ENCODE measurements around the gene CPE. TPM values are rescaled to one million over a fixed set of nuclear protein-coding genes. Genes with fewer than 3 reads are reported as not detected.
"Not testable (repeated sequence)": the region's sequence is repeated elsewhere in the genome, so short reads cannot be mapped to it uniquely, and the experiment has no call there.

Gene CPE
- total RNA-seq, 1 experiment from 2014 or later: not detected

DNA sequence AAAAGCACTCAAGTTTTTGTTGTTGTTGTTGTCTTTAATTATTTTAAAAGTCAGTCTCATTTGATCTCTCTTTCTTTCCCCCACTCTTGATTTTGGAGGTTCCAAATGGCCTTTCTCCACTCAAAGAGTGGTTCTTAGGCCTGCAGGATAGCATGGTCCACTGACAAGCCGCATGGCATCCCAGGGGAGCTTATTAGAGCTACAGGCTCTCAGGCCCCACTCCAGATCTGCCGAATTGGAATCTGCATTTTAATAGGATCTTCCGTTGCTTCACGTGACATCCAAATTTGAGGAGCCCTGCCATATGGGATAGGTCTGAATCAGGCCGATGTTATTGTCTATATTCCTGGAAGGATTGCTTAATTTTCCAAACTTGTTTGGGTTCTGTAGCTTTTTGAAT lies 72.1 kb downstream of the CPE start:
- no peak overlapping the region for H3K27ac ChIP-seq
- H3K4me1 ChIP-seq: no peaks in the 10 kb centered on the region
- H3K4me3 ChIP-seq: no peak overlapping the region
- no peaks in the 10 kb centered on the region for H3K27me3 ChIP-seq
- H3K9me3 ChIP-seq (replicated peaks): no peaks in the 10 kb centered on the region
- H3K36me3 ChIP-seq: no peaks in the 10 kb centered on the region
- no peak for DNase-seq

DNA sequence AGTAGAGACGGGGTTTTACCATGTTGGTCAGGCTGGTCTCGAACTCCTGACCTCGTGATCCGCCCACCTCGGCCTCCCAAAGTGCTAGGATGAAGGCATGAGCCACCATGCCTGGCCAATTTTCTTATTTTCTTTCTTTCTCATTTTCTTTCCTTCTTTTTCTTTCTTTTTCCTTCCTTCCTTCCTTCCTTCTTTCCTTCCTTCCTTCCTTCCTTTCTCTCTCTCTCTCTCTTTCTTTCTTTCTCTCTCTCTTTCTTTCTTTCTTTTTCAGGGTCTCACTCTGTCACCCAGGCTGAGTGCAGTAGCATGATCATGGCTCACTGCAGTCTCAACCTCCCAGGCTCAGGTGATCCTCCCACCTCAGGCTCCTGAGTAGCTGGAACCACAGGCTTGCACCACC lies 74.3 kb downstream of the CPE start:
- H3K4me1 ChIP-seq, H3K27me3 ChIP-seq: not testable (repeated sequence)

DNA sequence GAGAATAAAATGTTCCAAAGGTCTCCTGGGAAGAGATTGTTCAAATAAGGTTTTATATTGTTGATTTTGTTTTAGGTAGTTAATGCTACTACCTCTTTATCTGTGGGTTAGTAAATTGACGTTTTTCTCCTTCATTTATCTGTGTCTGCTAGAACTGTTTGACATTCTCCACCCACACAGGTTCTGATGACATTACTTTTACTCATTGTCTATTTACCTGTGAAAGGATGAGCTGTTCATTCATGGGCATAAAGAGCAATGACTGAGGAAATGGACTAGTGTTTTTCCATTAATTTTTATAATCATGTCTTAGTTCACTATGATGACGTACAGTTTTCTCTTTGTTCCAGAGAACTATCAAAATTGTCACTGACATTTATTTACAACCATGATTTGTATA lies 75.6 kb downstream of the CPE start:
- no peak overlapping the region for H3K4me3 ChIP-seq
- H3K27ac ChIP-seq: no peak overlapping the region
- H3K27me3 ChIP-seq: no peaks in the 10 kb centered on the region
- no peaks in the 10 kb centered on the region for H3K9me3 ChIP-seq (replicated peaks)
- no peaks in the 10 kb centered on the region for H3K4me1 ChIP-seq
- DNase-seq: no peak
- no peaks in the 10 kb centered on the region for H3K36me3 ChIP-seq

More for the DNA sequence above, 74.3 kb downstream of the CPE start:
- not testable (repeated sequence) for DNase-seq; H3K9me3 ChIP-seq (replicated peaks); H3K4me3 ChIP-seq; H3K27ac ChIP-seq; H3K36me3 ChIP-seq

- no peaks in the 10 kb centered on the region for H3K9me3 ChIP-seq (replicated peaks)
- no peaks in the 10 kb centered on the region for H3K36me3 ChIP-seq
- H3K27ac ChIP-seq: no peak overlapping the region
- H3K4me1 ChIP-seq: no peaks in the 10 kb centered on the region
- DNase-seq: no peak
- H3K4me3 ChIP-seq: no peak overlapping the region
- no peaks in the 10 kb centered on the region for H3K27me3 ChIP-seq
Measured at GRCh38 chr4:165457793-165458192, 79.0 kb downstream of the CPE start.

GRCh38 chr4:165458471-165458870 lies 79.7 kb downstream of the CPE start:
- Histone ChIP-seq H3K4me3 (no peak overlapping the region), H3K4me1 (no peaks in the 10 kb centered on the region), H3K9me3 (replicated peaks) (no peaks in the 10 kb centered on the region), H3K27me3 (no peaks in the 10 kb centered on the region), H3K36me3 (no peaks in the 10 kb centered on the region), H3K27ac (no peak overlapping the region)
- DNase-seq: no peak

GRCh38 chr4:165461159-165461821 lies 82.5 kb downstream of the CPE start:
- no peaks in the 10 kb centered on the region for H3K36me3 ChIP-seq
- no peak overlapping the region for H3K4me3 ChIP-seq
- no peak for DNase-seq
- H3K9me3 ChIP-seq (replicated peaks): no peaks in the 10 kb centered on the region
- H3K27ac ChIP-seq: no peak overlapping the region
- no peaks in the 10 kb centered on the region for H3K4me1 ChIP-seq
- no peaks in the 10 kb centered on the region for H3K27me3 ChIP-seq

DNA sequence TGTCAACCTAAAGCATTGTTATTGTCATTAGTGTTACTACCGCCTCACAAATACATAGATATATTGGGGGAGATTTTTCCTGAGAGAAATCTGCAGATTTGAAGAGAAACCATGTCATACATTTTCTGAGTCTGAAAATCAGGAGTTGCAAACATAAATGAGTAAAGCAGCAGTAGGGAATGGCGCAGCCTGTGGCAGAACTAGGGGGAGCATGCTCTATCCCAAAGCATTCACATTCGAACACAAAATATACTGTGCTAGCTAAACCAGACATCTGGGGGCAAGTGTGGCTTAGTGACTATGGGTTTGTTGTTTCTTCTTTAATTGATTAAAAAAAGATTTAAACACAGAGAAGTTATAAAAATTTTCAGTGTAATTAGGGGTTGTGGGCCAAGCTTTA lies 83.2 kb downstream of the CPE start:
- no peak for DNase-seq
- Histone ChIP-seq H3K9me3 (replicated peaks) (no peaks in the 10 kb centered on the region), H3K27me3 (no peaks in the 10 kb centered on the region), H3K4me3 (no peak overlapping the region), H3K4me1 (no peaks in the 10 kb centered on the region), H3K36me3 (no peaks in the 10 kb centered on the region), H3K27ac (no peak overlapping the region)

GRCh38 chr4:165464376-165464775 lies 85.6 kb downstream of the CPE start:
- Histone ChIP-seq H3K27ac (no peak overlapping the region), H3K27me3 (no peaks in the 10 kb centered on the region), H3K36me3 (no peaks in the 10 kb centered on the region), H3K4me3 (no peak overlapping the region), H3K4me1 (no peaks in the 10 kb centered on the region), H3K9me3 (replicated peaks) (no peaks in the 10 kb centered on the region)
- peak in 1 of 2 experiments; percentile 3 for DNase-seq

- Histone ChIP-seq H3K36me3 (no peaks in the 10 kb centered on the region), H3K27me3 (no peaks in the 10 kb centered on the region), H3K4me1 (no peaks in the 10 kb centered on the region), H3K9me3 (replicated peaks) (no peaks in the 10 kb centered on the region), H3K4me3 (no peak overlapping the region), H3K27ac (no peak overlapping the region)
- DNase-seq: peak in 1 of 2 experiments; percentile 37
Measured at GRCh38 chr4:165464813-165465381, 86.1 kb downstream of the CPE start.

DNA sequence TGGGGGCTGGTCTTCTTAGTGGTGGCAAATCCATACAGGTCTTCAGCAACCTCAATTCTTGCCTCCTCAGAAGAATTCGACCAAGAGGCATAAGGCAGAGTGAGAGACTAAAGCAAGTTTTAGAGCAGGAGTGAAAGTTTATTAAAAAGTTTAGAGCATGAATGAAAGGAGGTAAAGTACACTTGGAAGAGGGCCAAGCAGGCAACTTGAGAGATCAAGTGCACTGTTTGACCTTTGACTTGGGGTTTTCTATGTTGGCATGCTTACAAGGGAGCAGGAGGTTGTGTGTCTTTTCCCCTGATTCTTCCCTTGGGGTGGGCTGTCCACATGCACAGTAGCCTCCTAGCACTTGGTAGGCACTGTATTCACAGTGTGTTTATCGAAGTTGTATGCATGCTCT lies 91.2 kb downstream of the CPE start:
- Histone ChIP-seq H3K9me3 (replicated peaks) (peaks cover 5% of the 10 kb centered on the region; the same call in 1 of the 2 replicates), H3K27ac (no peak overlapping the region)

DNA sequence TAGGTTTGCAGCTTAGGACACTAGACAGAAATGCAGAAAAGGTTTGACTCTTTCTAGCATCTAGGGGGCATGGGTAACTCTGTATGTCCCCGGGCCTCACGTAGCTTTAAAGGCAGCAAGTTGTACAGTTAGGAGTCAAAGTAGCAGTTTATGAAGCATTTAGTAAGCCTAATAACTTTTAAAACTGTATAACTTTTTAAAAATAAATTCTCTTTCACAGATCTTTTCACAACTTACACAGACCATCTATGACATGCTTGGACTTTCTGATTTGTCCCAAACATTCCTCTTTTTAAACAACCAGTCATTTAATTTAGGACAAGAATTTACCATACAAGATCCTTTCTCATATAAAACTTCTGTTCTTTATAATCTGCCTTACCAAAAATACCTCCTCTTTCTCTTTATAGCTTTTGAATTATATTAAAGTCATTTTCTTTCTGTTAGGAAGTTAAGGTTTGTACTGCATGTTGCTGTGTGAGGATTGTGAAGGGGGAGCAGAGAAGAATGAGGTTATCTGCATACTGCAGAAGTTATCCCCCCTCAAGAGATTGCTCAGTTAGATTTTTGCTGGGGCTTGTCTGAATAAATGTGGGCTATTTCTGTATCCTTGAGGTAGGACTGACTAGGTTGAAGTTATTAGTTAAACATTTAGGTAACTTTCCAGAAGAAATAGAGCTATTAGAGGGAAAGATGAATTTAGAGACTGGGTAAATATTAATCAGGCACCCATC lies 94.3 kb downstream of the CPE start:
- Histone ChIP-seq H3K36me3 (no peaks in the 10 kb centered on the region), H3K27me3 (no peaks in the 10 kb centered on the region)
- DNase-seq: peak in 1 of 2 experiments; percentile 4

More for the DNA sequence above, 91.2 kb downstream of the CPE start:
- Histone ChIP-seq H3K4me3 (no peak overlapping the region), H3K4me1 (no peaks in the 10 kb centered on the region), H3K36me3 (no peaks in the 10 kb centered on the region), H3K27me3 (no peaks in the 10 kb centered on the region)
- no peak for DNase-seq

GRCh38 chr4:165474784-165475705 lies 96.2 kb downstream of the CPE start:
- no peak overlapping the region for H3K4me3 ChIP-seq
- H3K27ac ChIP-seq: no peak overlapping the region
- no peak for DNase-seq
- no peaks in the 10 kb centered on the region for H3K36me3 ChIP-seq
- no peaks in the 10 kb centered on the region for H3K4me1 ChIP-seq
- no peaks in the 10 kb centered on the region for H3K27me3 ChIP-seq
- peaks cover 5% of the 10 kb centered on the region; the same call in 1 of the 2 replicates for H3K9me3 ChIP-seq (replicated peaks)

More for the DNA sequence above, 94.3 kb downstream of the CPE start:
- peaks cover 5% of the 10 kb centered on the region; the same call in 1 of the 2 replicates for H3K9me3 ChIP-seq (replicated peaks)
- no peak overlapping the region for H3K4me3 ChIP-seq
- no peak overlapping the region for H3K27ac ChIP-seq
- no peaks in the 10 kb centered on the region for H3K4me1 ChIP-seq

DNA sequence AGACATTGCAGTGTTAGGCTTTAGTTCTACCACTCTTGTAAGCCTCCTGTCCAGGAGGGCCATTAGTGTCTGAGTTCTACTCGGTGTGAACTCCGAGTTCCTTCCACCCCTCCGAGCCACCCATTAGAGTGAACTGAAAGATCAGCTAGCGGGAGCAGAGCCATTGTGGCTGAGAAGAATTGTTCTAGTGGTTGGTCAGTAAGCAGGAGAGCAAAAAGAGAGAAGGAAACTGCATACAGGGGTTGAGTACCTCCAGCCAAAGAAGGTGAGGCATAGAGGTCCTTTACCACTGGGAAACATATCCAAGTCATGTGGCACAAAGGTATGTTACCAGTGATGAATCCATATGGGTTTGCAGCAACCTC lies 96.9 kb downstream of the CPE start:
- Histone ChIP-seq H3K9me3 (replicated peaks) (peaks cover 5% of the 10 kb centered on the region; the same call in 1 of the 2 replicates), H3K27ac (no peak overlapping the region), H3K27me3 (no peaks in the 10 kb centered on the region), H3K36me3 (no peaks in the 10 kb centered on the region), H3K4me1 (no peaks in the 10 kb centered on the region), H3K4me3 (no peak overlapping the region)
- no peak for DNase-seq

GRCh38 chr4:165476214-165477098 lies 97.6 kb downstream of the CPE start:
- H3K4me3 ChIP-seq: no peak overlapping the region
- no peak overlapping the region for H3K27ac ChIP-seq
- no peaks in the 10 kb centered on the region for H3K4me1 ChIP-seq
- H3K36me3 ChIP-seq: no peaks in the 10 kb centered on the region
- no peak for DNase-seq
- H3K27me3 ChIP-seq: no peaks in the 10 kb centered on the region
- peaks cover 5% of the 10 kb centered on the region; the same call in 1 of the 2 replicates for H3K9me3 ChIP-seq (replicated peaks)

All from SJCRH30 (cell line).